ENCODE measurements around the gene ALDH1A1. TPM values are rescaled to one million over a fixed set of nuclear protein-coding genes. Genes with fewer than 3 reads are reported as not detected.

Gene ALDH1A1
- total and polyA plus RNA-seq, 2 donors (not counting 3 experiments of a cell fraction or from before 2014, with no cell fraction given), result 91.1 to 287 TPM

DNA sequence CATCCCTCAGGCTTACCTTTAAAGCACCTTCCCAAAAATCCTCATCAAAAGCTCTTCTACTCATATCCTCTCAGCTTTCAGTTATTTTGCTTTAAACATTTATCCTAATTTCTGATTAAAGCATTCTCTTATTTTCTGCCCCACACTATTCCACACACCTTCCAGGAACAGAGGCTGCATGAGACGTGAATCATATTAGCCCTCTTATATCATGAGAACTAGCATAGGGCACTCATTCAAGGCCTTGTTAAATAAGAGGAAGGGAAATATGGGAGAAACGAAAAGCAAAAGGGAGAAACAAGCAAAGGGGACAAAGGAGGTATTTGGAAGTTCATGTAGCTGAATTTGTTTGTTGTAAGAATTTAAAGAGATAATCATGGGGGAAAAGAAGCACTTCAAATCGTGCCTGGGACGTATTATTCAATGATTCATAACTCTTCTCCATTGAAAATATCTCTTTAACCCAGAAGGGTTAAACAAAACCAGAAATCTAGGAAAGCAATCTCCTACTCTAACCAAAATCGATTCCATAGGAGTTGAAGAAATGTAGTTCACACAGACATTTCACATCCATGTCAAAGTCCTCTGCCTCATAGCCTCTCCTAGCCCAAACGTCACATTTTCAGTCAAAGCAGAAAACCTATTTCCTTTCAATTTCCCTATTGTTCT, 4.1 kb downstream of the ALDH1A1 start:
- Histone ChIP-seq H3K9me1 (replicated peaks; ENCODE audit: control insufficient read depth, extremely low read depth, insufficient read depth, low read length) (no peaks in the 10 kb centered on the region), H2AFZ (ENCODE audit: low read depth, low read length) (no peak overlapping the region), H3K9me3 (replicated peaks; ENCODE audit: control insufficient read depth, insufficient read depth, low read length) (no peaks in the 10 kb centered on the region), H3K4me3 (replicated peaks in 1 of 3; ENCODE audit: insufficient read depth in 1 of 3, low read depth in 1 of 3, low read length in 3 of 3) (no peak overlapping the region), H3K4me2 (ENCODE audit: insufficient read depth, low read length) (peak overlapping the region; percentile 12), H3K27me3 (ENCODE audit: control insufficient read depth in 2 of 2, insufficient read depth in 2 of 2, low read length in 2 of 2) (no peaks in the 10 kb centered on the region), H3K36me3 (ENCODE audit: control insufficient read depth in 2 of 2, extremely low read depth in 1 of 2, insufficient read depth in 2 of 2, low read length in 2 of 2) (peaks cover 0 to 2% of the 10 kb centered on the region in 2 experiments), H3K27ac (ENCODE audit: insufficient read depth, low read depth, low read length) (no peak overlapping the region), H4K20me1 (replicated peaks; ENCODE audit: control insufficient read depth, extremely low read depth, insufficient read depth, low read length) (no peaks in the 10 kb centered on the region), H3K4me1 (ENCODE audit: control insufficient read depth, extremely low read depth, insufficient read depth, low read length) (peaks cover 7% of the 10 kb centered on the region), H3K9ac (replicated peaks; ENCODE audit: extremely low read depth, insufficient read depth, low read length) (no peak overlapping the region), H3K79me2 (ENCODE audit: control insufficient read depth, insufficient read depth, low read length) (peaks cover 8% of the 10 kb centered on the region)
- no TSS peak for BruUV-seq (replicated peaks)
- no peak for TF ChIP-seq EZH2 (IDR thresholded peaks at IDR 0.05; ENCODE audit: borderline replicate concordance, low read depth, low read length, severe bottlenecking)
- TF ChIP-seq FOS (IDR thresholded peaks at IDR 0.05; ENCODE audit: borderline replicate concordance, insufficient read depth, low read length), result no peak
- TF ChIP-seq POLR2A (IDR thresholded peaks at IDR 0.05; ENCODE audit: low read depth, low read length), result no peak
- TF ChIP-seq GATA2 (IDR thresholded peaks at IDR 0.05; ENCODE audit: insufficient read depth, insufficient read length, low read depth, low read length), result no peak
- ChIA-PET POLR2A (interaction anchor here (1.1 kb wide), 1 partner anchor 65 kb away, joined by 3 read pairs; no protein-coding TSS in a partner anchor), CTCF (interaction anchor here (1.5 to 2.4 kb wide), 4 partner anchors 29 to 77 kb away, joined by 4 to 14 read pairs (median 7); no protein-coding TSS in a partner anchor)
- DNase-seq (ENCODE audit: low read depth, low spot score), result no peak
- FAIRE-seq, result no peak
- intact Hi-C loops (cut with micrococcal nuclease) (loop anchor here (5.0 kb wide), 1 partner anchor 76 kb away; no protein-coding TSS in a partner anchor), dilution Hi-C loops (cut with MboI; ENCODE audit: extremely low pct_ligation_motif_present, low sequenced_read_pairs) (no loop called here)

- dilution Hi-C loops (cut with MboI; ENCODE audit: extremely low pct_ligation_motif_present, low sequenced_read_pairs), result no loop called here
- Histone ChIP-seq H3K27ac (ENCODE audit: insufficient read depth, low read depth, low read length) (no peak overlapping the region), H3K4me2 (ENCODE audit: insufficient read depth, low read length) (peak overlapping the region; percentile 12), H3K79me2 (ENCODE audit: control insufficient read depth, insufficient read depth, low read length) (peaks cover 8% of the 10 kb centered on the region), H3K9me3 (replicated peaks; ENCODE audit: control insufficient read depth, insufficient read depth, low read length) (no peaks in the 10 kb centered on the region), H3K9ac (replicated peaks; ENCODE audit: extremely low read depth, insufficient read depth, low read length) (no peak overlapping the region), H3K4me1 (ENCODE audit: control insufficient read depth, extremely low read depth, insufficient read depth, low read length) (peaks cover 7% of the 10 kb centered on the region), H3K36me3 (ENCODE audit: control insufficient read depth in 2 of 2, extremely low read depth in 1 of 2, insufficient read depth in 2 of 2, low read length in 2 of 2) (peaks cover 0 to 2% of the 10 kb centered on the region in 2 experiments), H2AFZ (ENCODE audit: low read depth, low read length) (no peak overlapping the region), H3K9me1 (replicated peaks; ENCODE audit: control insufficient read depth, extremely low read depth, insufficient read depth, low read length) (no peaks in the 10 kb centered on the region), H3K27me3 (ENCODE audit: control insufficient read depth in 2 of 2, insufficient read depth in 2 of 2, low read length in 2 of 2) (no peaks in the 10 kb centered on the region), H3K4me3 (replicated peaks in 1 of 3; ENCODE audit: insufficient read depth in 1 of 3, low read depth in 1 of 3, low read length in 3 of 3) (no peak overlapping the region), H4K20me1 (replicated peaks; ENCODE audit: control insufficient read depth, extremely low read depth, insufficient read depth, low read length) (no peaks in the 10 kb centered on the region)
- POLR2A ChIA-PET, result interaction anchor here (1.1 kb wide), 1 partner anchor 66 kb away, joined by 3 read pairs; no protein-coding TSS in a partner anchor
- no TSS peak for BruUV-seq (replicated peaks)
- peak; percentile 14 for DNase-seq (ENCODE audit: low read depth, low spot score)
- no peak for FAIRE-seq
- CTCF ChIA-PET, result interaction anchor here (0.8 to 1.8 kb wide), 5 partner anchors 30 to 77 kb away, joined by 3 to 9 read pairs (median 4); no protein-coding TSS in a partner anchor
- intact Hi-C loops (cut with micrococcal nuclease), result loop anchor here (5.0 kb wide), 1 partner anchor 76 kb away; no protein-coding TSS in a partner anchor
- no peak for TF ChIP-seq MAX (IDR thresholded peaks at IDR 0.05; ENCODE audit: insufficient read depth, insufficient read length)
These were observed 4.8 kb downstream of the ALDH1A1 start for GRCh38 chr9:72947984-72948465.
